Measurements from ENCODE around the gene ARHGAP45.

DNA sequence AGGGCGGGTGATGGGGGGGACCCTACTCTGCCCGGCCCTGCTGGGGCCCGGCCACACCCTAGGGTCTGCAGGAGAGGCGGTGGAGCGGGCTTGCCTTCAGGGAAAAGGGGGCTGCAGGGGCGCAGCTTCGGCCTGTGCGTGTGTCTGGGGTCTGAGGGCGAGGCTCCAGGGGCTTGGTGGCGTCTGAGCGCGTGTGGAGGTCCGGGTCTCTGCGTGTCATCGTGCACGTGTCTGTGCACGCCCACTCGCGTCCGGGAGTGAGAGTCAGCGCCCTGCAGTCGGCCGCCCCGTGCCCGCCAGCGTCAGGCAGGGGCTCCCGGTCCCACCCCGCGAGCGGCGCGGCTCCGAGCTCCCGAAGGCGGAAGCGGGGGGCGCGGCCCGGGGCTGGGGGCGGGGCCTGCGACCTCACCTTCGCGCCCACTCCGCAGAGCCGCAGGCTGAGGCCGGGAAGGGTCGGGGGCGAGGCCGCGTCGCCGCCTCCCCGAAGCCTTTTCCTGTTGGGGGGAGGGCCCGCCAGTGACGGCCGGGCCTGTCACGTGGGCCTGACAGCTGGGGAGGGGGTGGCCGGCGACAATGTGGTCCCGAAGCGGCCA lies at the start of gene ARHGAP45:
- TF ChIP-seq CTCF (IDR thresholded peaks at IDR 0.05) (no peak), POLR2A (IDR thresholded peaks at IDR 0.05; ENCODE audit: low read depth) (no peak)
